Heart left ventricle (tissue), 16 donors: ENCODE data around the gene LCK. TPM values are rescaled to one million over a fixed set of nuclear protein-coding genes. Genes with fewer than 3 reads are reported as not detected.

Experiments used
- ATAC-seq, 4 donors: fragments of 200-7000 bp; cut with Tn5 transposase; one replicate each; pipeline ENCODE4 v1.9.1; 2020 to 2022; ENCODE audit warnings: moderate library complexity in 4 of 4, mild to moderate bottlenecking in 3 of 4, moderate number of reproducible peaks in 1 of 4
- DNase-seq, 5 donors: peaks; one replicate each; pipeline ENCODE4 v3.0.0-alpha.2; 2020
- H3K27ac ChIP-seq, 12 donors: fragments of 200-600 bp; sonication (generic) in 4 of 12; one replicate each; pipeline versions ENCODE4 v1.5.0 to v1.8.0; 2016 to 2022; ENCODE audit warnings: mild to moderate bottlenecking in 2 of 12
- H3K27me3 ChIP-seq, 9 donors: fragments of 200-600 bp; sonication (generic) in 2 of 9; one replicate each; pipeline versions ENCODE4 v1.5.1 to v1.8.0; 2016 to 2022; ENCODE audit warnings: mild to moderate bottlenecking in 3 of 9
- H3K36me3 ChIP-seq, 9 donors: fragments of 200-600 bp; sonication (generic) in 2 of 9; one replicate each; pipeline versions ENCODE4 v1.5.0 to v1.8.0; 2018 to 2022; ENCODE audit warnings: mild to moderate bottlenecking in 2 of 9
- H3K4me1 ChIP-seq, 12 donors: fragments of 200-600 bp; sonication (generic) in 4 of 12; one replicate each; pipeline versions ENCODE4 v1.5.0 to v1.8.0; 2016 to 2022; ENCODE audit warnings: mild to moderate bottlenecking in 3 of 12
- H3K4me3 ChIP-seq, 12 donors: fragments of 200-600 bp; sonication (generic) in 4 of 12; one replicate each; pipeline versions ENCODE4 v1.5.0 to v1.8.0; 2017 to 2022; ENCODE audit warnings: mild to moderate bottlenecking in 9 of 12, moderate library complexity in 4 of 12
- H3K9me3 ChIP-seq, 12 donors: fragments of 200-600 bp; sonication (generic) in 4 of 12; one replicate each; pipeline versions ENCODE4 v1.5.0 to v1.8.0; 2016 to 2022; ENCODE audit warnings: mild to moderate bottlenecking in 1 of 12
- POLR2A ChIP-seq, 2 donors: fragments of 450-650 bp; IDR thresholded peaks; one replicate each; pipeline ENCODE4 v1.6.1; 2017; ENCODE audit warnings: antibody characterized with exemption in 2 of 2, mild to moderate bottlenecking in 2 of 2, moderate library complexity in 2 of 2
- WGBS, 4 donors: extraction: QIAGEN DNeasy Blood & Tissue Kit in 2 of 4; methylation state at CpG; one replicate each; pipeline versions ENCODE4 v1.1.5 to v1.1.7; 2013 to 2018; 5-methylcytosine and 5-hydroxymethylcytosine counted together
- intact Hi-C, 10 donors: fragments of 100-400 bp; cut with DNase I; formaldehyde crosslinking; loops; one replicate each; pipeline versions ENCODE4 v1.11.1 to v1.14.2; 2022
- polyA plus RNA-seq, 2 donors: library from polyadenylated mRNA; stranded (reverse); fragments of 200-250 nt; gene quantifications; one replicate each; pipeline ENCODE4 v1.2.3, GENCODE V29; 2013
- total RNA-seq, 9 donors: library from RNA; depleted of rRNA in 2 of 9; stranded (reverse); fragments of >200 nt in 2 of 9; fragmentation: NEBNext Ultra II Directional in 3 of 9; extraction: Animal tissue kit (Norgen Biotek cat#: 25700) in 3 of 9; gene quantifications; one replicate each; pipeline versions ENCODE4 v1.1.0 to v1.2.4, GENCODE V29; 2016 to 2023
- TF ChIP-seq, protein P1 (sequence below), 12 donors: fragments of 200-600 bp; sonication (generic) in 4 of 12; IDR thresholded peaks; one replicate each; pipeline versions ENCODE4 v1.5.0 to v1.8.0; 2018 to 2022; ENCODE audit warnings: antibody characterized with exemption in 12 of 12, mild to moderate bottlenecking in 5 of 12
- donor health status: ischemic (EF 13 %, LVEDD 7.1; RV severe dilation, severe dysfunction).
- donor health status: healthy with polysubstance abuse.
- donor health status: DM: no; HTN: yes; CAD: no.
- donor health status: DM: no; HTN: no; CAD: no.
- donor health status: ischemic (EF 25% LVEDD 6.9; RV normal size, moderate dysfunction).
- donor health status: ischemic (EF 25% LVEDD 5.7; RV mildly dilated, moderate dysfunction).
- donor health status: healthy.
- donor health status: DM: yes; HTN: yes; CAD: no.
- donor health status: ischemic (EF 35%, LVEDD 5.7; RV mildly dilated, moderate dysfunction).
- donor health status: nonischemic (EF 11% LVEDD 7.7; RV severe dilation, severe dysfunction).
- donor health status: DM: yes; HTN: yes; CAD: no.
- donor health status: PGD.
- donor health status: ischemic (EF 29% LVEDD 5.4; RV normal size, mild dysfunction).
- donor health status: nonischemic (EF 23%, LVEDD 6.1; RV moderate dilation, normal function).

The LCK gene
- total and polyA plus RNA-seq, 11 donors: 0.34 to 7.6 (median 0.49) TPM; not detected in 3

- TF ChIP-seq POLR2A (IDR thresholded peaks at IDR 0.05): no peak
- TF ChIP-seq, protein P1, sequence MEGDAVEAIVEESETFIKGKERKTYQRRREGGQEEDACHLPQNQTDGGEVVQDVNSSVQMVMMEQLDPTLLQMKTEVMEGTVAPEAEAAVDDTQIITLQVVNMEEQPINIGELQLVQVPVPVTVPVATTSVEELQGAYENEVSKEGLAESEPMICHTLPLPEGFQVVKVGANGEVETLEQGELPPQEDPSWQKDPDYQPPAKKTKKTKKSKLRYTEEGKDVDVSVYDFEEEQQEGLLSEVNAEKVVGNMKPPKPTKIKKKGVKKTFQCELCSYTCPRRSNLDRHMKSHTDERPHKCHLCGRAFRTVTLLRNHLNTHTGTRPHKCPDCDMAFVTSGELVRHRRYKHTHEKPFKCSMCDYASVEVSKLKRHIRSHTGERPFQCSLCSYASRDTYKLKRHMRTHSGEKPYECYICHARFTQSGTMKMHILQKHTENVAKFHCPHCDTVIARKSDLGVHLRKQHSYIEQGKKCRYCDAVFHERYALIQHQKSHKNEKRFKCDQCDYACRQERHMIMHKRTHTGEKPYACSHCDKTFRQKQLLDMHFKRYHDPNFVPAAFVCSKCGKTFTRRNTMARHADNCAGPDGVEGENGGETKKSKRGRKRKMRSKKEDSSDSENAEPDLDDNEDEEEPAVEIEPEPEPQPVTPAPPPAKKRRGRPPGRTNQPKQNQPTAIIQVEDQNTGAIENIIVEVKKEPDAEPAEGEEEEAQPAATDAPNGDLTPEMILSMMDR (IDR thresholded peaks at IDR 0.05): no peak
- Histone ChIP-seq H3K9me3 (no peaks in the 10 kb centered on the region), H3K4me3 (peak overlapping the region in 1 of 12 donors; percentile 75), H3K27me3 (no peaks in the 10 kb centered on the region), H3K4me1 (peaks cover 2 to 42% (median 19%) of the 10 kb centered on the region in 12 donors), H3K36me3 (peaks cover 0 to 11% (median 4%) of the 10 kb centered on the region in 9 donors), H3K27ac (peak overlapping the region in 4 of 12 donors; percentile 83 to 90 (median 87))
- intact Hi-C loops: no loop called here
- 46 to 66% (median 56%) methylated on average over 4 of the region's 4 CpGs for WGBS, 4 donors
- ATAC-seq (no peak), DNase-seq (no peak)
Measured at GRCh38 chr1:32239337-32239736, 11.7 kb upstream of the LCK start.

- Histone ChIP-seq H3K27me3 (no peaks in the 10 kb centered on the region), H3K4me3 (peak overlapping the region in 11 of 12 donors; percentile 63 to 85 (median 69)), H3K36me3 (peaks cover 0 to 9% (median 0%) of the 10 kb centered on the region in 9 donors), H3K9me3 (no peaks in the 10 kb centered on the region), H3K27ac (peak overlapping the region in 11 of 12 donors; percentile 64 to 92 (median 87)), H3K4me1 (peaks cover 2 to 42% (median 19%) of the 10 kb centered on the region in 12 donors)
- WGBS, 4 donors: 45 to 60% (median 50%) methylated on average over 3 to 20 of the region's 20 CpGs
- peak in 1 of 5 donors; percentile 28 for DNase-seq
- intact Hi-C loops: loop anchor here in 6 of 10 donors (5.0 to 10.0 kb wide), 3 partner anchors 53 to 78 kb away; partner anchors contain the start of gene HDAC1 (in 2 of the 6)
- TF ChIP-seq, protein P1 (IDR thresholded peaks at IDR 0.05): no peak
- no peak for TF ChIP-seq POLR2A (IDR thresholded peaks at IDR 0.05)
- peak in 1 of 4 donors; percentile 4 for ATAC-seq
Measured at GRCh38 chr1:32239790-32240139, 11.3 kb upstream of the LCK start.

DNA sequence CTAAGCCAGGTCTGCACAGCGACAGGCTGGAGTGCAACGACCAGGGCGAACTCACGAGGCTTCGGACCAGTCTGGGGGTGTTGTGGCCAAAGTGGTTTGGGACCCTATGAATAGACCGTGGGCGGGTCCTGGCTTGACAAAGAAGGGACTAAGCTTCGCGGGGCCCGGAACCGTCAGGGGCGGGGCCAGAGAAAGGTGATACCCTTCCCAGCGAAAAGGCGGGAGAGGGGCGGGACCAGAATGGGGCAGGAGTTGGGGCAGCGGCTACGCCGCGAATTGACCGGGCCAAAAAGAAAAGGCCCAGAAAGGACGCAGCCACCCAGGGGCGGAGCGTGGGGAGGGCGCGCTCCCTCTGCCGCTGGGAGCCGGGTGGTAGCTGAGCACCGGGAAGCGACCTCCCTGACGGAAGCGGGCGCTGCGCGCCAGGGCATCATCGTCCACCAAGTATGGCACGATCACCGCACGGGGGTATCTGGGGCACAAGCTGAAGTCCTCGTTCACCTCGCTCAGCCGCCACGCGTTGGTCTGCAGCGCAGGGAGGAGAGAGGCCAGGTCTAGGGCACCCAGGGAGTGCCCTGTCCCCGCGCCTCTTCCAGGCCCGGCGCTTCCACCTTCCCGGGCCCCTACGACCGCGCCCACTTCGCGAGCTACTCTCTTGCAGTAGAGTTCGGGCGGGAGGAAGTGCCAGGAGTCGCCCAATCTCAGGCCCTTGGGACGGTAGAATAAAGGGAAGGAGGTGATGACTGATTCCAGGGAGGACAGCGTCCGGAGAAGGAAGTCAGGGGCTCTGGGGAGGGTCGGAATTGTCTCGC is 10.7 kb upstream of the LCK start:
- intact Hi-C loops: loop anchor here in 6 of 10 donors (5.0 to 10.0 kb wide), 3 partner anchors 52 to 77 kb away; partner anchors contain the start of gene HDAC1 (in 2 of the 6)
- Histone ChIP-seq H3K36me3 (peaks cover 0 to 8% (median 0%) of the 10 kb centered on the region in 9 donors), H3K4me1 (peaks cover 2 to 42% (median 19%) of the 10 kb centered on the region in 12 donors), H3K9me3 (no peaks in the 10 kb centered on the region), H3K27me3 (no peaks in the 10 kb centered on the region), H3K4me3 (peak overlapping the region; percentile 34 to 85 (median 69)), H3K27ac (peak overlapping the region; percentile 63 to 92 (median 86))
- DNase-seq: peak; percentile 71 to 80 (median 78)
- TF ChIP-seq, protein P1 (IDR thresholded peaks at IDR 0.05): peak in 10 of 12 donors; percentile 18 to 55 (median 27)
- TF ChIP-seq POLR2A (IDR thresholded peaks at IDR 0.05): peak in 1 of 2 donors; percentile 60
- peak; percentile 37 to 83 (median 73) for ATAC-seq
- 2 to 5% (median 3%) methylated on average over 45 to 62 of the region's 62 CpGs for WGBS, 4 donors
